ENCODE measurements around the gene ZHX3. TPM values are rescaled to one million over a fixed set of nuclear protein-coding genes. Genes with fewer than 3 reads are reported as not detected.

ZHX3 gene
- total RNA-seq, 1 donor from 2014 or later: 13.9 TPM

DNA sequence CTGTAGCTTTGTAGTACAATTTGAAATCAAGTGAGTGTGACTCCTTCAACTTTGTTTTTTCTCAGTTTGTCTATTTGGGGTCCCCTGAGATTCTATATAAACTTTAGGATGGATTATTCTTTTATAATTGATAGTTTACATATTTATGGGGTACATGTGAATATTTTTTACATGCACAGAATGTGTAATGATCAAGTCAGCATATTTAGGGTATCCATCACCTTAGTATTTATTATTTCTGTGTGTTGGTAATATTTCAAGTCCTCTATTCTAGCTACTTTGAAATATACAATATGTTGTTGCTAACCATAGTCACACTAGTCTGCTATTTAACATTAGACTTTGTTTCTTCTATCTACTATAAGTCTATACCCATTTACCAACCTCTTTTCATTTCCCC, 129.9 kb downstream of the ZHX3 start:
- no peak overlapping the region for H3K4me3 Mint-ChIP-seq
- H3K36me3 Mint-ChIP-seq: peaks cover 15% of the 10 kb centered on the region
- no peak for DNase-seq (ENCODE audit: low spot score in 2 of 2, unreplicated experiment in 2 of 2)
- H3K27ac Mint-ChIP-seq: no peak overlapping the region
- H3K9me3 Mint-ChIP-seq: peaks cover 41% of the 10 kb centered on the region
- H3K4me1 Mint-ChIP-seq: no peaks in the 10 kb centered on the region
- TF ChIP-seq, protein P1, sequence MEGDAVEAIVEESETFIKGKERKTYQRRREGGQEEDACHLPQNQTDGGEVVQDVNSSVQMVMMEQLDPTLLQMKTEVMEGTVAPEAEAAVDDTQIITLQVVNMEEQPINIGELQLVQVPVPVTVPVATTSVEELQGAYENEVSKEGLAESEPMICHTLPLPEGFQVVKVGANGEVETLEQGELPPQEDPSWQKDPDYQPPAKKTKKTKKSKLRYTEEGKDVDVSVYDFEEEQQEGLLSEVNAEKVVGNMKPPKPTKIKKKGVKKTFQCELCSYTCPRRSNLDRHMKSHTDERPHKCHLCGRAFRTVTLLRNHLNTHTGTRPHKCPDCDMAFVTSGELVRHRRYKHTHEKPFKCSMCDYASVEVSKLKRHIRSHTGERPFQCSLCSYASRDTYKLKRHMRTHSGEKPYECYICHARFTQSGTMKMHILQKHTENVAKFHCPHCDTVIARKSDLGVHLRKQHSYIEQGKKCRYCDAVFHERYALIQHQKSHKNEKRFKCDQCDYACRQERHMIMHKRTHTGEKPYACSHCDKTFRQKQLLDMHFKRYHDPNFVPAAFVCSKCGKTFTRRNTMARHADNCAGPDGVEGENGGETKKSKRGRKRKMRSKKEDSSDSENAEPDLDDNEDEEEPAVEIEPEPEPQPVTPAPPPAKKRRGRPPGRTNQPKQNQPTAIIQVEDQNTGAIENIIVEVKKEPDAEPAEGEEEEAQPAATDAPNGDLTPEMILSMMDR (IDR thresholded peaks at IDR 0.05; ENCODE audit: unreplicated experiment): no peak
- H3K27me3 Mint-ChIP-seq (ENCODE audit: low read depth): no peaks in the 10 kb centered on the region

DNA sequence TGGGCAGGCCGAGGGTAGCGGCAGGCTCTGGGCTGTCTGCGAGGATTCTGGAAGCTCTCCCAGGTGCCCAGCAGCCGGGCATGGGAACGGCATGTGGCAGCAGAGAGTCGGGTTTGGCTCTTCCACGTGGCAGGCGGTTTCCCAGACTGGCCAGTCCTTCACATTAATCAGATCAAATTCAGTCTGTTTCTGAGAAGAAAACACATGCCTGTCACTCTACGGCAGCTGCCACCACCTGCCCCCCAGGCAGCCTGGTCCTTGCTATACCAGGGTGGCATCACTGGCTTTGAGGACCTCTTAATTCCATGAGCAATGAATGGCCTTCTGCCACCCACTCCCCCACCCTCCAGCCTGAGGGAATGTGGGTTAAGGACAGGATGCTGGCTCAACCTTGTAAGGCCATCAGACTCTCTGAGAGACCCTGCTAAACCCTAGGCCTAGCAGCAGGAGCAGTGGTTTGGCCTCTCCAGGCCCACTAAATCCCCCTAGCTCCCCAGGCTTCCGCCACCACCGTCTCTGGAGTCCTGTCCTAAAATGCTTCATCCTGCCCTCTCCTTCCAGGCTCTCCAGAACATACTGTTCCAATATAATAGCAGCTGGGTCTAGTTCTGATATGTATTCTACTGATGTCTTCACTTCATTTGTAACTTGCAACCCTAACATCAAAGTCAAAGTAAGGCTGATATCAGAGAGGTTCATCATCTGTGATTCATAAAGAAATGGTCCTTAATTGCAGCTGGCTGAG, 132.3 kb downstream of the ZHX3 start:
- no peak overlapping the region for H3K4me3 Mint-ChIP-seq
- no peaks in the 10 kb centered on the region for H3K4me1 Mint-ChIP-seq
- no peak overlapping the region for H3K27ac Mint-ChIP-seq
- TF ChIP-seq, protein P1 (IDR thresholded peaks at IDR 0.05; ENCODE audit: unreplicated experiment): no peak
- peaks cover 25% of the 10 kb centered on the region for H3K9me3 Mint-ChIP-seq
- H3K36me3 Mint-ChIP-seq: peaks cover 6% of the 10 kb centered on the region
- H3K27me3 Mint-ChIP-seq (ENCODE audit: low read depth): no peaks in the 10 kb centered on the region
- DNase-seq (ENCODE audit: low spot score in 2 of 2, unreplicated experiment in 2 of 2): peak in 1 of 2 experiments; percentile 32

DNA sequence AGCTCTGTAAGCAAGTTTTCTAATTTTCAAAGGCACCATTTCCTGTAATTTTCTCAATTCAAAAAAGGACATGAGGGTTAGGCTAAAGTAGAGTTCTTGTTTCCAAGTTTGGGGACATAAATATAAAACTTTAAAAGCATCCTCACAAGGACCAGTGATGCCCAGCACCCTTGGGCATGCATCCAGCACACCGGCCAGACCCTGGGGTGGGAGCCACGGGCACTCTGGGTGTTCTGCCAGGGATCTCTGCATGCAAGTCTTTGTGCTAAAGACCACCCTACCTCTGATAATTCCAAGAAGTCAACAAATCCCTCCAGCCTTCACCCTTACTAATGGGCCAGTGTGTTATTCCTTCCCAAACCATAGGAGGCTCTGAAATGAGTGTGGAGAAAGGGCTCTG, 133.7 kb downstream of the ZHX3 start:
- H3K36me3 Mint-ChIP-seq: peaks cover 4% of the 10 kb centered on the region
- peaks cover 13% of the 10 kb centered on the region for H3K9me3 Mint-ChIP-seq
- TF ChIP-seq, protein P1 (IDR thresholded peaks at IDR 0.05; ENCODE audit: unreplicated experiment): no peak
- H3K27ac Mint-ChIP-seq: no peak overlapping the region
- no peak overlapping the region for H3K4me3 Mint-ChIP-seq
- no peak for DNase-seq (ENCODE audit: low spot score in 2 of 2, unreplicated experiment in 2 of 2)
- H3K4me1 Mint-ChIP-seq: no peaks in the 10 kb centered on the region
- no peaks in the 10 kb centered on the region for H3K27me3 Mint-ChIP-seq (ENCODE audit: low read depth)

DNA sequence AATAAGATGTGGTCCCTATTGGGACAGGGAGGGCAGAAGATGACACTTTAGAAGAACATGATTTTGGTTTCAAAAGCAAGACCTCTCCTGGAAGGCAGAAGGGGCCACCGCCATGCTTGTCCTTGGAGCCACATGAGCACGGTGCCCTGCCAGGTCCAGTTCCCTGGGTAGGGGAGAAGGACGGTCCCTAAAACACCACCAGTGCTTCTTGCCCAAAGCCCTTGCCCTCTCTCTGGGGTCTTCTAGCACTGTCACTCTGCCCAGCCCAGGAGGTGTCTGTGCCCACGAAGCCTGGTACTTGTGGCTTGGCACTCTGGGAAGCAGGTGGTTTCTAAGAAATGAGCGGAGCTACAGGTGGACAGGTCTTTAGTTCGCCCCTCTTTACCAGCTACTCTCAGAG, 134.1 kb downstream of the ZHX3 start:
- DNase-seq (ENCODE audit: low spot score in 2 of 2, unreplicated experiment in 2 of 2): peak in 1 of 2 experiments; percentile 14
- Mint-ChIP-seq H3K27ac (no peak overlapping the region), H3K4me1 (no peaks in the 10 kb centered on the region), H3K9me3 (peaks cover 9% of the 10 kb centered on the region), H3K27me3 (ENCODE audit: low read depth) (no peaks in the 10 kb centered on the region), H3K36me3 (peaks cover 4% of the 10 kb centered on the region), H3K4me3 (no peak overlapping the region)
- TF ChIP-seq, protein P1 (IDR thresholded peaks at IDR 0.05; ENCODE audit: unreplicated experiment): no peak

DNA sequence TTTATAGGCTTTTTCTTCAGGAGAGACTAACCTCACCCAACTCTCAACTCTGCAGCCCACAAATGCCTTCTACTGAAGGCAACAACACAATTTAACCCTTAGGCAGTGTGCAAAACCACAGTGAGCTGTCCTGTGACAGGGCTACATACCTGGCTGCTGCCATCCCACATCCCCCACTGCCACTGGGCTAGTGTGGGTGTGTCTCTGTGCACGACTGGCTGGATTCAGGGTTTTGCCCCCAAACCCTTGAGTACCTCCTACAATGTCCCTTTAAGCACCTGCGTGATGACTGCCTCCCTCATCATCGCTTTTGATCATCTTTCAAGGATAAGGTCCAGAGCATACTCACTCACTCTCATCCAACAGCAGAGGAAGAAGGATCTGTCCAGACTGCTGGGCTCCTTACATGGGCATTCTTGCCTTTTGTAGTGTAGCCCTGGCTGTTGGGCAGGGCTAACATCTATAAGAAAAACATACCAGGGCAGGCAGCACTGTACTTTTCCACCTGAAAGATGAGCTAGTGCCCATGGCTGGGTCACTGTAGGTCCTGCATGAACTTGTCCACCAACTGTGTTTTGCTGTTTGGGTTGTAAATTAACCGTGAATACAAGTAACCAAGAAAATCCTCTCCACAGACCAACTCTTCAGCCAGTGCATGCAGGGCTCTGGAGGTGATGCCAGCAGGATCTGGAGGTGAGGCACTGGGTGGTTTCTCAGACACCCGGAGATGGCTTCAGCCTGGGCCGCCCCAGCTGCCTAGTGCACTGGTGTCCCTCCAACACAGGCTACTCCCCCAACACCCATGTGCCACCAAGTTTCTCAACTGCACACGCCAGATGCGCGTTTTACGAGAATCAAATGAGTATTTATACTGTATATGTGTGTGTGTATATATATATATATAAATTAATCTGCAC, 135.0 kb downstream of the ZHX3 start:
- DNase-seq (ENCODE audit: low spot score in 2 of 2, unreplicated experiment in 2 of 2): peak in 1 of 2 experiments; percentile 3
- H3K9me3 Mint-ChIP-seq: peaks cover 3% of the 10 kb centered on the region

More for the DNA sequence above, 135.0 kb downstream of the ZHX3 start:
- Mint-ChIP-seq H3K4me1 (no peaks in the 10 kb centered on the region), H3K27ac (no peak overlapping the region), H3K27me3 (ENCODE audit: low read depth) (no peaks in the 10 kb centered on the region), H3K4me3 (no peak overlapping the region), H3K36me3 (peaks cover 7% of the 10 kb centered on the region)
- TF ChIP-seq, protein P1 (IDR thresholded peaks at IDR 0.05; ENCODE audit: unreplicated experiment): no peak
